GM23338 (cell line): ENCODE measurements around the gene PACS2. TPM values are rescaled to one million over a fixed set of nuclear protein-coding genes. Genes with fewer than 3 reads are reported as not detected.

ENCODE experiments used
- ATAC-seq: fragments of 200-7000 bp; cut with Tn5 transposase; 3 replicates; pipeline ENCODE4 v1.9.1; 2020
- DNase-seq: peaks from one replicate; pipeline ENCODE4 v3.0.0-alpha.2; 2015; ENCODE audit warnings: low spot score
- H2AFZ ChIP-seq: fragments of 200-600 bp; sonication (generic); 2 replicates; pipeline ENCODE4 v1.8.0; 2016; ENCODE audit warnings: antibody characterized with exemption, mild to moderate bottlenecking, moderate library complexity
- H3F3A ChIP-seq: fragments of 200-600 bp; sonication (generic); replicated peaks from 2 replicates; pipeline ENCODE4 v1.8.0; 2017; ENCODE audit warnings: antibody characterized with exemption, mixed run types, low read depth
- H3K27ac ChIP-seq: fragments of 200-600 bp; sonication (generic); 2 replicates; pipeline ENCODE4 v1.6.1; 2016; ENCODE audit warnings: low read depth
- H3K27me3 ChIP-seq: fragments of 200-600 bp; sonication (generic); 2 replicates; pipeline ENCODE4 v1.8.0; 2016; ENCODE audit warnings: mild to moderate bottlenecking, mixed run types, moderate library complexity; ENCODE audit not compliant: insufficient read depth
- H3K36me3 ChIP-seq: fragments of 200-600 bp; sonication (generic); 2 replicates; pipeline ENCODE4 v1.8.0; 2016; ENCODE audit warnings: mild to moderate bottlenecking; ENCODE audit not compliant: insufficient read depth
- H3K4me1 ChIP-seq: fragments of 200-600 bp; sonication (generic); 2 replicates; pipeline ENCODE4 v1.8.0; 2016; ENCODE audit warnings: mild to moderate bottlenecking, moderate library complexity; ENCODE audit not compliant: insufficient read depth
- H3K4me2 ChIP-seq: fragments of 200-600 bp; sonication (generic); 2 replicates; pipeline ENCODE4 v1.7.1; 2017; ENCODE audit warnings: mixed run types
- H3K4me3 ChIP-seq: fragments of 200-600 bp; sonication (generic); 2 replicates; pipeline ENCODE4 v1.6.1; 2016; ENCODE audit warnings: mixed run types
- H3K79me2 ChIP-seq: fragments of 200-600 bp; sonication (generic); replicated peaks from 2 replicates; pipeline ENCODE4 v1.8.0; 2017; ENCODE audit warnings: mild to moderate bottlenecking; ENCODE audit not compliant: insufficient read depth
- H3K9me2 ChIP-seq: fragments of 200-600 bp; sonication (generic); 2 replicates; pipeline ENCODE4 v1.8.0; 2017; ENCODE audit not compliant: insufficient read depth
- H4K20me1 ChIP-seq: fragments of 200-600 bp; sonication (generic); replicated peaks from 2 replicates; pipeline ENCODE4 v1.8.0; 2017; ENCODE audit warnings: mild to moderate bottlenecking; ENCODE audit not compliant: insufficient read depth
- H3K27ac Mint-ChIP-seq: 2 replicates; pipeline ENCODE4 v1.8.0; 2020; ENCODE audit warnings: inconsistent platforms, mild to moderate bottlenecking, moderate library complexity, mixed read lengths
- H3K27me3 Mint-ChIP-seq: 3 replicates; pipeline ENCODE4 v1.8.0; 2022; ENCODE audit warnings: low read depth, mild to moderate bottlenecking, moderate library complexity, mixed read lengths, inconsistent platforms; ENCODE audit not compliant: insufficient read depth, poor library complexity
- H3K36me3 Mint-ChIP-seq: 3 replicates; pipeline ENCODE4 v1.8.0; 2021; ENCODE audit warnings: low read depth, mild to moderate bottlenecking, inconsistent platforms, moderate library complexity, mixed read lengths
- H3K4me1 Mint-ChIP-seq: 3 replicates; pipeline ENCODE4 v1.8.0; 2020; ENCODE audit warnings: mild to moderate bottlenecking, inconsistent platforms, mixed read lengths
- H3K4me3 Mint-ChIP-seq: 3 replicates; pipeline ENCODE4 v1.8.0; 2021; ENCODE audit warnings: moderate library complexity, mild to moderate bottlenecking, inconsistent platforms, mixed read lengths
- H3K9me3 Mint-ChIP-seq: 3 replicates; pipeline ENCODE4 v1.8.0; 2020; ENCODE audit warnings: moderate library complexity, mild to moderate bottlenecking, inconsistent platforms, mixed read lengths
- JUNB ChIP-seq: IDR thresholded peaks from one replicate; pipeline ENCODE4 v1.6.1; 2016; ENCODE audit warnings: antibody characterized with exemption; ENCODE audit not compliant: unreplicated experiment
- NANOG ChIP-seq: IDR thresholded peaks from 2 replicates; pipeline ENCODE4 v1.6.1; 2016; ENCODE audit warnings: antibody characterized with exemption, borderline replicate concordance
- STAT1 ChIP-seq: IDR thresholded peaks from one replicate; pipeline ENCODE4 v1.6.1; 2016; ENCODE audit warnings: antibody characterized with exemption; ENCODE audit not compliant: unreplicated experiment
- polyA plus RNA-seq: library from polyadenylated mRNA; unstranded; fragments of >200 nt; fragmentation: Nextera tagmentation; extraction: Ambion mirVana; gene quantifications from 2 replicates; pipeline ENCODE4 v1.2.1, GENCODE V29; 2016
- total RNA-seq: library from RNA; depleted of rRNA; stranded (reverse); fragments of >200 nt; shearing (Covaris generic); gene quantifications from 2 replicates; pipeline ENCODE4 v1.2.3, GENCODE V29; 2014
- TF ChIP-seq, protein P1 (sequence below): fragments of 250-450 bp; sonication (Bioruptor Pico); IDR thresholded peaks from 2 replicates; pipeline ENCODE4 v1.5.0; 2020; ENCODE audit warnings: mild to moderate bottlenecking, moderate library complexity

PACS2 gene
- total and polyA plus RNA-seq, 2 experiments from 2014 or later, result 22.5 to 79.0 TPM

DNA sequence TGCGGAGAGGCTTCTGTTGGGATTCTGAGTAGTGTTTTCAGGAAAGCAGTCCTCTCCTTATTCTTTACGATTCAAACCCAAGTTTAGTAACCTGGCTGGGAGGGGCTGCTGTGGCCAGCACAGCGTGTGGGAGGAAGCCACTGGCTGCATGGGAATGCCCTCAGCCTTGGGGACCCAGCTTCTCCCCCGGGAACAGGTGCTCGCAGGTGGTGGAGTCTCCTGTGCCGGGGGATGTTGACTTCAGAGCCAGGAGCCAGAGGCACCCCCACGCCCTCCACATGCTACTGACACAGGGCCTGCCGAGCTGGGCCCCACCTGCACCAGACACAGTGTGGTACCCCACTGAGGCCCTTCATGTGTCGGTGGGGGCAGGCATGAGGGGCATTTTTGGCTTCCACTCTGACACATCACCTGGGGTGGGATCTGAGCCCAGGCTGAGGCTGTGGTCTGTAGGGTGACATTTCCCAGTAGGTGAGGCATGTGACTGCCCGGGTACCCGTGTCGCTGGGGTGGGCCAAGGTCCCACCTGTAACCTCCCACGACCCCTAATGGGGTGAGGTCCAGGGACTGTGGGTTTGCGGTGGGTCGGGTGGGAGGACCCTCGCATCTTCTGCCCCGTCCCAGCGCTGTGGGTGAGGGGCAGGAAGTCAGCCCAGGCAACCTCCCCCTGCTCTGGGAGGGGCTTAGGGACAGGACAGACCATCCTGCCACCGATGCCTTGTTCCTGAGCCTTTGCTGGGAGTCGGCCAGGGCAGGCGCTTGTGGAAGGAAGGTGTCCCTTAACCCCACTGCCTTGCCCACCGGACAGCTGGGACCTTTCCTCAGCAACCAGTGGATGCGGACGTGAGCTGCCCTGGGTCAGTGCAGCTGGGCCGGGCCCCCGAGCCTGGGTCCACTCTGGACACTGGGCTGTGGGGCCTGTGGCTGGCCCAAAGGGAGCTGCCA is 131.6 kb downstream of the PACS2 start:
- TF ChIP-seq, protein P1, sequence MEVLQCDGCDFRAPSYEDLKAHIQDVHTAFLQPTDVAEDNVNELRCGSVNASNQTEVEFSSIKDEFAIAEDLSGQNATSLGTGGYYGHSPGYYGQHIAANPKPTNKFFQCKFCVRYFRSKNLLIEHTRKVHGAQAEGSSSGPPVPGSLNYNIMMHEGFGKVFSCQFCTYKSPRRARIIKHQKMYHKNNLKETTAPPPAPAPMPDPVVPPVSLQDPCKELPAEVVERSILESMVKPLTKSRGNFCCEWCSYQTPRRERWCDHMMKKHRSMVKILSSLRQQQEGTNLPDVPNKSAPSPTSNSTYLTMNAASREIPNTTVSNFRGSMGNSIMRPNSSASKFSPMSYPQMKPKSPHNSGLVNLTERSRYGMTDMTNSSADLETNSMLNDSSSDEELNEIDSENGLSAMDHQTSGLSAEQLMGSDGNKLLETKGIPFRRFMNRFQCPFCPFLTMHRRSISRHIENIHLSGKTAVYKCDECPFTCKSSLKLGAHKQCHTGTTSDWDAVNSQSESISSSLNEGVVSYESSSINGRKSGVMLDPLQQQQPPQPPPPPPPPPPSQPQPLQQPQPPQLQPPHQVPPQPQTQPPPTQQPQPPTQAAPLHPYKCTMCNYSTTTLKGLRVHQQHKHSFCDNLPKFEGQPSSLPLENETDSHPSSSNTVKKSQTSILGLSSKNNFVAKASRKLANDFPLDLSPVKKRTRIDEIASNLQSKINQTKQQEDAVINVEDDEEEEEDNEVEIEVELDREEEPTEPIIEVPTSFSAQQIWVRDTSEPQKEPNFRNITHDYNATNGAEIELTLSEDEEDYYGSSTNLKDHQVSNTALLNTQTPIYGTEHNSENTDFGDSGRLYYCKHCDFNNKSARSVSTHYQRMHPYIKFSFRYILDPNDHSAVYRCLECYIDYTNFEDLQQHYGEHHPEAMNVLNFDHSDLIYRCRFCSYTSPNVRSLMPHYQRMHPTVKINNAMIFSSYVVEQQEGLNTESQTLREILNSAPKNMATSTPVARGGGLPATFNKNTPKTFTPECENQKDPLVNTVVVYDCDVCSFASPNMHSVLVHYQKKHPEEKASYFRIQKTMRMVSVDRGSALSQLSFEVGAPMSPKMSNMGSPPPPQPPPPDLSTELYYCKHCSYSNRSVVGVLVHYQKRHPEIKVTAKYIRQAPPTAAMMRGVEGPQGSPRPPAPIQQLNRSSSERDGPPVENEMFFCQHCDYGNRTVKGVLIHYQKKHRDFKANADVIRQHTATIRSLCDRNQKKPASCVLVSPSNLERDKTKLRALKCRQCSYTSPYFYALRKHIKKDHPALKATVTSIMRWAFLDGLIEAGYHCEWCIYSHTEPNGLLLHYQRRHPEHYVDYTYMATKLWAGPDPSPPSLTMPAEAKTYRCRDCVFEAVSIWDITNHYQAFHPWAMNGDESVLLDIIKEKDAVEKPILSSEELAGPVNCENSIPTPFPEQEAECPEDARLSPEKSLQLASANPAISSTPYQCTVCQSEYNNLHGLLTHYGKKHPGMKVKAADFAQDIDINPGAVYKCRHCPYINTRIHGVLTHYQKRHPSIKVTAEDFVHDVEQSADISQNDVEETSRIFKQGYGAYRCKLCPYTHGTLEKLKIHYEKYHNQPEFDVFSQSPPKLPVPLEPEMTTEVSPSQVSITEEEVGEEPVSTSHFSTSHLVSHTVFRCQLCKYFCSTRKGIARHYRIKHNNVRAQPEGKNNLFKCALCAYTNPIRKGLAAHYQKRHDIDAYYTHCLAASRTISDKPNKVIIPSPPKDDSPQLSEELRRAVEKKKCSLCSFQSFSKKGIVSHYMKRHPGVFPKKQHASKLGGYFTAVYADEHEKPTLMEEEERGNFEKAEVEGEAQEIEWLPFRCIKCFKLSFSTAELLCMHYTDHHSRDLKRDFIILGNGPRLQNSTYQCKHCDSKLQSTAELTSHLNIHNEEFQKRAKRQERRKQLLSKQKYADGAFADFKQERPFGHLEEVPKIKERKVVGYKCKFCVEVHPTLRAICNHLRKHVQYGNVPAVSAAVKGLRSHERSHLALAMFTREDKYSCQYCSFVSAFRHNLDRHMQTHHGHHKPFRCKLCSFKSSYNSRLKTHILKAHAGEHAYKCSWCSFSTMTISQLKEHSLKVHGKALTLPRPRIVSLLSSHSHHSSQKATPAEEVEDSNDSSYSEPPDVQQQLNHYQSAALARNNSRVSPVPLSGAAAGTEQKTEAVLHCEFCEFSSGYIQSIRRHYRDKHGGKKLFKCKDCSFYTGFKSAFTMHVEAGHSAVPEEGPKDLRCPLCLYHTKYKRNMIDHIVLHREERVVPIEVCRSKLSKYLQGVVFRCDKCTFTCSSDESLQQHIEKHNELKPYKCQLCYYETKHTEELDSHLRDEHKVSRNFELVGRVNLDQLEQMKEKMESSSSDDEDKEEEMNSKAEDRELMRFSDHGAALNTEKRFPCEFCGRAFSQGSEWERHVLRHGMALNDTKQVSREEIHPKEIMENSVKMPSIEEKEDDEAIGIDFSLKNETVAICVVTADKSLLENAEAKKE (CRISPR knock-in tag), result no peak
- no peak for TF ChIP-seq NANOG
- no peak for TF ChIP-seq STAT1
- TF ChIP-seq JUNB, result no peak
- H2AFZ ChIP-seq, result no peak overlapping the region
- no peak overlapping the region for H3K4me2 ChIP-seq
- H3K4me3 ChIP-seq, result no peak overlapping the region
- ATAC-seq (no peak), DNase-seq (no peak)
- Mint-ChIP-seq H3K4me3 (no peak overlapping the region), H3K36me3 (peaks cover 31% of the 10 kb centered on the region), H3K27ac (no peak overlapping the region), H3K27me3 (peaks cover 11% of the 10 kb centered on the region), H3K9me3 (no peaks in the 10 kb centered on the region), H3K4me1 (peaks cover 3% of the 10 kb centered on the region; the same call in 1 of the 3 replicates)
- no peak overlapping the region for H3K27ac ChIP-seq
- H3F3A ChIP-seq, result 0 out of 2 replicates have a peak, but pooled peaks cover 3% of the 10 kb centered on the region
- H3K4me1 ChIP-seq, result no peaks in the 10 kb centered on the region
- peaks cover 16% of the 10 kb centered on the region for H4K20me1 ChIP-seq
- peaks cover 7% of the 10 kb centered on the region for H3K36me3 ChIP-seq
- H3K79me2 ChIP-seq, result peaks cover 11% of the 10 kb centered on the region; the same call in 1 of the 2 replicates
- H3K9me2 ChIP-seq, result no peaks in the 10 kb centered on the region
- no peaks in the 10 kb centered on the region for H3K27me3 ChIP-seq

DNA sequence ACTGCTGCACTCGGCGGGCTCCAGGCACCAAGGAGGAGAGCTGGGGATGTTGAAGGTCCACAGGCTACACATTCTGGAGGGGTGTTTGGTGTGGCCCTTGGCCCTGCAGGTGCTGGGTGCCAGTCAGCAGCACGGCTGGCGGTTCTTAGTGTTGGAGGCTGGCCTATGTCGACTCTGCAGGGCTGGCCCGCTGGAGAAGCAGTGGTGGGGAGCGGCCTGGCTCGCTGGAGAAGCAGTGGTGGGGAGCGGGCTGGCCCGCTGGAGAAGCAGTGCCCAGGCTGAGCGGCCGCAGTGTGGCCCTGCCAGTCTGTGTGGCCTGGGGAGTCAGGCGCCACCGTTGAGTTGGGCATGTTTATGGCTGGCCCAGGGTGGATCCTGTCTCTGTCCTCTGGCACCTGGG is 132.4 kb downstream of the PACS2 start:
- ATAC-seq (no peak), DNase-seq (no peak)
- H3K79me2 ChIP-seq, result peaks cover 11% of the 10 kb centered on the region; the same call in 1 of the 2 replicates
- H3K4me1 ChIP-seq, result no peaks in the 10 kb centered on the region
- Mint-ChIP-seq H3K9me3 (no peaks in the 10 kb centered on the region), H3K27me3 (peaks cover 13% of the 10 kb centered on the region), H3K4me1 (0 out of 3 replicates have a peak, but pooled peaks cover 3% of the 10 kb centered on the region), H3K27ac (0 out of 2 replicates have a peak overlapping the region, but pooled peaks have one; percentile 52), H3K4me3 (no peak overlapping the region), H3K36me3 (peaks cover 31% of the 10 kb centered on the region)
- H3K27ac ChIP-seq, result no peak overlapping the region
- H3K36me3 ChIP-seq, result peaks cover 9% of the 10 kb centered on the region
- H3K9me2 ChIP-seq, result no peaks in the 10 kb centered on the region
- 0 out of 2 replicates have a peak, but pooled peaks cover 3% of the 10 kb centered on the region for H3F3A ChIP-seq
- no peak overlapping the region for H3K4me3 ChIP-seq
- H4K20me1 ChIP-seq, result peaks cover 20% of the 10 kb centered on the region
- no peak overlapping the region for H2AFZ ChIP-seq
- no peaks in the 10 kb centered on the region for H3K27me3 ChIP-seq
- no peak overlapping the region for H3K4me2 ChIP-seq
- TF ChIP-seq, protein P1 (CRISPR knock-in tag), result no peak
